Esophagus muscularis mucosa (tissue), 4 donors: ENCODE data around the gene CD2BP2. TPM values are rescaled to one million over a fixed set of nuclear protein-coding genes. Genes with fewer than 3 reads are reported as not detected.
"Not testable (repeated sequence)": the region's sequence is repeated elsewhere in the genome, so short reads cannot be mapped to it uniquely, and the experiment has no call there.

Experiments
- DNase-seq: peaks from one replicate; pipeline ENCODE4 v3.0.0-alpha.2; 2017; ENCODE audit errors: extremely low spot score
- H3K27ac ChIP-seq, 4 donors: fragments of 200-600 bp; sonication (generic); replicated peaks in 1 of 4; 1 replicate in 3 of 4; 2 replicates in 1 of 4; pipeline ENCODE4 v1.5.1; 2016 to 2019; ENCODE audit warnings: mild to moderate bottlenecking in 1 of 4
- H3K27me3 ChIP-seq, 4 donors: fragments of 200-600 bp; sonication (generic); one replicate each; pipeline versions ENCODE4 v1.5.1 to v1.6.0; 2016 to 2019
- H3K36me3 ChIP-seq, 4 donors: fragments of 200-600 bp; sonication (generic); one replicate each; pipeline ENCODE4 v1.5.1; 2016 to 2019
- H3K4me1 ChIP-seq, 4 donors: fragments of 200-600 bp; sonication (generic); one replicate each; pipeline ENCODE4 v1.5.1; 2016 to 2019
- H3K4me3 ChIP-seq, 4 donors: fragments of 200-600 bp; sonication (generic); 1 replicate in 2 of 4; 2 replicates in 2 of 4; pipeline ENCODE4 v1.5.1; 2016 to 2019; ENCODE audit warnings: mild to moderate bottlenecking in 4 of 4, moderate library complexity in 1 of 4
- H3K9me3 ChIP-seq, 4 donors: fragments of 200-600 bp; sonication (generic); 1 replicate in 3 of 4; 2 replicates in 1 of 4; pipeline ENCODE4 v1.5.1; 2016 to 2019
- EP300 ChIP-seq: sonication (generic); formaldehyde crosslinking; IDR thresholded peaks from one replicate; pipeline ENCODE4 v1.6.1; 2017; ENCODE audit warnings: antibody characterized with exemption
- POLR2A ChIP-seq: fragments of 450-650 bp; IDR thresholded peaks from one replicate; pipeline ENCODE4 v1.6.1; 2017; ENCODE audit warnings: antibody characterized with exemption, moderate library complexity, mild to moderate bottlenecking, low read depth
- POLR2AphosphoS5 ChIP-seq, 2 donors: sonication (generic); formaldehyde crosslinking; IDR thresholded peaks; one replicate each; pipeline ENCODE4 v1.6.1; 2017; ENCODE audit warnings: antibody characterized with exemption in 2 of 2
- whole genome bisulfite sequencing: methylation state at CpG from one replicate; pipeline ENCODE4 v1.1.5; 2018; 5-methylcytosine and 5-hydroxymethylcytosine counted together
- intact Hi-C: fragments of 100-400 bp; cut with DNase I; formaldehyde crosslinking; loops from one replicate; pipeline ENCODE4 v1.15.1; 2023
- total RNA-seq, 4 donors: library from RNA; depleted of rRNA; stranded (reverse); fragments of >200 nt; gene quantifications; one replicate each; pipeline versions ENCODE4 v1.1.0 to v1.2.1, GENCODE V29; 2016
- TF ChIP-seq, protein P1 (sequence below), 3 experiments: fragments of 200-600 bp in 2 of 3; fragments of 450-650 bp in 1 of 3; sonication (generic) in 2 of 3; IDR thresholded peaks; one replicate each; pipeline ENCODE4 v1.5.1; 2017 to 2019; ENCODE audit warnings: antibody characterized with exemption in 3 of 3, mild to moderate bottlenecking in 2 of 3, moderate library complexity in 1 of 3

The CD2BP2 gene
- total RNA-seq, 4 donors from 2014 or later: 24.9 to 63.9 (median 41.8) TPM

- DNase-seq: peak; percentile 91
- H3K27ac ChIP-seq: peak overlapping the region; percentile 97 to 98 (median 98)
- TF ChIP-seq, protein P1, sequence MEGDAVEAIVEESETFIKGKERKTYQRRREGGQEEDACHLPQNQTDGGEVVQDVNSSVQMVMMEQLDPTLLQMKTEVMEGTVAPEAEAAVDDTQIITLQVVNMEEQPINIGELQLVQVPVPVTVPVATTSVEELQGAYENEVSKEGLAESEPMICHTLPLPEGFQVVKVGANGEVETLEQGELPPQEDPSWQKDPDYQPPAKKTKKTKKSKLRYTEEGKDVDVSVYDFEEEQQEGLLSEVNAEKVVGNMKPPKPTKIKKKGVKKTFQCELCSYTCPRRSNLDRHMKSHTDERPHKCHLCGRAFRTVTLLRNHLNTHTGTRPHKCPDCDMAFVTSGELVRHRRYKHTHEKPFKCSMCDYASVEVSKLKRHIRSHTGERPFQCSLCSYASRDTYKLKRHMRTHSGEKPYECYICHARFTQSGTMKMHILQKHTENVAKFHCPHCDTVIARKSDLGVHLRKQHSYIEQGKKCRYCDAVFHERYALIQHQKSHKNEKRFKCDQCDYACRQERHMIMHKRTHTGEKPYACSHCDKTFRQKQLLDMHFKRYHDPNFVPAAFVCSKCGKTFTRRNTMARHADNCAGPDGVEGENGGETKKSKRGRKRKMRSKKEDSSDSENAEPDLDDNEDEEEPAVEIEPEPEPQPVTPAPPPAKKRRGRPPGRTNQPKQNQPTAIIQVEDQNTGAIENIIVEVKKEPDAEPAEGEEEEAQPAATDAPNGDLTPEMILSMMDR (IDR thresholded peaks at IDR 0.05): no peak
- TF ChIP-seq POLR2AphosphoS5 (IDR thresholded peaks at IDR 0.05): no peak
- no peak for TF ChIP-seq POLR2A
- no peak for TF ChIP-seq EP300
- WGBS: 55% methylated on average over 17 of the region's 17 CpGs
- peak overlapping the region; percentile 74 to 95 (median 86) for H3K4me3 ChIP-seq
- H3K9me3 ChIP-seq: no peaks in the 10 kb centered on the region
- H3K27me3 ChIP-seq: no peaks in the 10 kb centered on the region
- H3K4me1 ChIP-seq: peaks cover 6 to 20% (median 15%) of the 10 kb centered on the region in 4 donors
- intact Hi-C loops: no loop called here
- no peaks in the 10 kb centered on the region for H3K36me3 ChIP-seq
Measured at GRCh38 chr16:30335598-30336474, 19.3 kb downstream of the CD2BP2 start.

DNA sequence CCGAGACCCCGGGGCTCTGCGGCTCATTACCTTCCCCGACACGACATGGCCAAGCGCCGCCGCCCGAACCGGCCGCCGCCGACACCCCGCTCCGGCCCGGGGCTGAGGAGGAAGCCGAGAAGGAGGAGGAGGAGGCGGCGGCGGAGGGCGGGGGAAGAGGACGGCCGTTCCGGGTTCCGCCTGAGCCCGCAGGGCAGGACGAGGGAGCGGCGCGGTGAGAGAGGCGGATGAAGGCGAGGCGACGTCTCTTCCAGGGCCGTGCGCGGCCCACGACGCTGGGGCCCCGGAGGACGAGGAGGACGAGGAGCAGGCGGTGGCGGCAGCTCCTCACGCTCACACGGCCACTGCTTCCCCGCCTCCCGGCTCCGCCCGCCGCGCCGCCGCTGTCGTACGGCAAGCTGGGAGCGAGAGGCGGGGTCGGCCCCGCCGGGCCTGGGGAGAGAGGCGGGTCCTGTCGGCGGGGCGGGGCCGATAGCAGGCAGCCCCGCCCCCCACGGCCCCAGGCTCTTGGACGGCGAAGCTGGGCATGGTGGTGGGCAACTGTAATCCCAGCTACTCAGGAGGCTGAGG, 20.0 kb downstream of the CD2BP2 start:
- 0% methylated on average over 29 of the region's 70 CpGs for WGBS
- Histone ChIP-seq H3K4me3 (peak overlapping the region; percentile 74 to 95 (median 86)), H3K27ac (peak overlapping the region; percentile 97 to 98 (median 98)), H3K4me1 (peaks cover 6 to 22% (median 17%) of the 10 kb centered on the region in 4 donors)
- intact Hi-C loops, H3K9me3 ChIP-seq, H3K36me3 ChIP-seq, H3K27me3 ChIP-seq, DNase-seq: not testable (repeated sequence)
- TF ChIP-seq POLR2A (peak; percentile 64), POLR2AphosphoS5 (IDR thresholded peaks at IDR 0.05) (peak; percentile 10 to 85)

- 0% methylated on average over 5 of the region's 33 CpGs for WGBS
- peak overlapping the region; percentile 97 to 98 (median 98) for H3K27ac ChIP-seq
- DNase-seq, H3K9me3 ChIP-seq, H3K27me3 ChIP-seq, intact Hi-C loops, H3K36me3 ChIP-seq: not testable (repeated sequence)
- peak overlapping the region; percentile 74 to 95 (median 86) for H3K4me3 ChIP-seq
- peaks cover 6 to 22% (median 18%) of the 10 kb centered on the region in 4 donors for H3K4me1 ChIP-seq
Measured at GRCh38 chr16:30334473-30334989, 20.6 kb downstream of the CD2BP2 start.

DNA sequence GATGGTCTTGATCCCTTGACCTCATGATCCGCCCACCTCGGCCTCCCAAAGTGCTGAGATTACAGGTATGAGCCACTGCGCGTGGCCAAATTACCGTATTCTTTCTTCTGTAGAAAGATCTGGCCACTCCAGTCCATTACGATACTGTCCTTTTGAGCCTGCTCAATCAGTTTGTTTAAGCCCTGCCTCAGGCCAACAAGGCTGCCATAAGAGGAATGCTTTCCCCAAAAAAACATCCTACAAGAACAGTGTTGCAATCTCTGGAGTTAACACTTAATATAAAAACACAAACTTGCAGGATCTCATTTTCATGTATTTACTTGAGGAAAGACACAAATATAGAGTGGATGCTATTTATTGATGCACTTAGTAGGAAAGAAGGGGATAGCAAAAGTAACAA, 30.9 kb downstream of the CD2BP2 start:
- H3K27me3 ChIP-seq, H3K36me3 ChIP-seq, H3K9me3 ChIP-seq, H3K27ac ChIP-seq, H3K4me3 ChIP-seq, DNase-seq, intact Hi-C loops: not testable (repeated sequence)
- H3K4me1 ChIP-seq: peaks cover 0 to 14% (median 12%) of the 10 kb centered on the region in 4 donors
- WGBS: 100% methylated on average over 6 of the region's 6 CpGs

DNA sequence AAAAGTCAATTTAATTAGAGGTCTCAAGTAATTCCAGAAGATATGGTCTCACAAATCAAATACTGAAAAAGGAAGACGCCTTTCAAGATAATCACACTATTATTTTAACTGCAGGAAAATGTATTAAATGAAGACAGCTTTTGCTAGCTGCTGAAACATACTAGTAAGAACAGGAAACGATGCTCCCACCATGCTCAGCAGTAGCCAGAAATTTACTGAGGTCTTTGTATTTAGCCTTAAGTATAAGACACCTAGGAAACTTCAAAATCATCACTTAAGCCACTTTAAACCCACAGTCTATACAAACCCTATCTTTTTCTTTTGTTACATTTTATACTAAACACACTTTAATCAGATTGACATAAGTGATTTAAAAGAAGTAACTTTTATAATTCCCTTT, 36.5 kb downstream of the CD2BP2 start:
- WGBS: 59% methylated on average over 2 of the region's 2 CpGs
- H3K9me3 ChIP-seq, DNase-seq, H3K4me3 ChIP-seq, H3K4me1 ChIP-seq, H3K27me3 ChIP-seq, intact Hi-C loops, H3K27ac ChIP-seq, H3K36me3 ChIP-seq: not testable (repeated sequence)

DNA sequence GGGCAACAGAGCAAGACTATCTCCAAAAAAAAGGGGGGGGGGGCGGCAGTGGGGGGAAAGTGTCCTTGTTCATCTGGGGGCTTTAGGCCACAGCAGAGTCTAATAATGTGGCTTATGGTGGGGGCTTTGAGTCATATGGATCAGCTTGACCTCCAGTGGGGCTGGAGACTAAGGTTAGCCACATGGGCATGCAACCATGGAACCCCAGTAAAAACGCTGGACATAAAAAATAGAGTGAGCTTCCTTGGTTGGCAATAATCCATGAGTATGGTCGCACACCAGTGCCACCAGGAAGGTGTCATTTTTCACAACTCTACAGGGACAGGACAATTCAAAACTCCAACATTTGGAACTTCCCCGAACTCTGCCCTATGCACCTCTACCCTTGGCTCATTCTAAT, 44.2 kb downstream of the CD2BP2 start:
- WGBS: no CpG with 5 or more reads among the region's 4 CpGs
- intact Hi-C loops, H3K27me3 ChIP-seq, H3K36me3 ChIP-seq, DNase-seq, H3K4me3 ChIP-seq, H3K9me3 ChIP-seq, H3K27ac ChIP-seq: not testable (repeated sequence)
- H3K4me1 ChIP-seq: peaks cover 5 to 11% (median 7%) of the 10 kb centered on the region in 4 donors

- intact Hi-C loops: not testable (repeated sequence)
- WGBS: 91% methylated on average over 5 of the region's 5 CpGs
Measured at GRCh38 chr16:30309255-30309654, 45.9 kb downstream of the CD2BP2 start.

More at GRCh38 chr16:30309255-30309654, 45.9 kb downstream of the CD2BP2 start:
- not testable (repeated sequence) for H3K4me3 ChIP-seq, H3K27ac ChIP-seq, H3K9me3 ChIP-seq, H3K27me3 ChIP-seq, H3K36me3 ChIP-seq
- peak; percentile 4 for DNase-seq
- H3K4me1 ChIP-seq: peaks cover 5 to 11% (median 7%) of the 10 kb centered on the region in 4 donors

Other genes starting within 250 kb of the CD2BP2 start
- gene GDPD3, start 241.8 kb downstream of the CD2BP2 start, total RNA-seq: 1 to 10 TPM in 3 of 4 donors, under 1 TPM in 1; 0.66 to 3.7 (median 2.2) TPM
- 10 to 100 TPM; 40.4 to 70.8 (median 56.9) TPM for gene MAPK3, start 232.1 kb downstream of the CD2BP2 start, total RNA-seq
- gene CORO1A, start 171.7 kb downstream of the CD2BP2 start, total RNA-seq: 10 to 100 TPM; 11.0 to 33.5 (median 23.1) TPM
- gene BOLA2B, start 161.6 kb downstream of the CD2BP2 start, total RNA-seq: 100 to 1,000 TPM in 2 of 4 donors, 10 to 100 TPM in 2; 43.4 to 205 (median 116) TPM
- gene SLX1A, start 161.4 kb downstream of the CD2BP2 start, total RNA-seq: 10 to 100 TPM; 12.9 to 27.1 (median 23.1) TPM
- gene SULT1A3, start 156.1 kb downstream of the CD2BP2 start, total RNA-seq: 10 to 100 TPM in 3 of 4 donors, 1 to 10 TPM in 1; 2.5 to 23.7 (median 15.0) TPM
- 1 to 10 TPM in 1 of 4 donors, under 1 TPM in 3; under 0.01 to 4.1 (median 0.90) TPM for gene NPIPB13, start 106.8 kb downstream of the CD2BP2 start, total RNA-seq
- 10 to 100 TPM; 21.2 to 41.5 (median 29.4) TPM for gene TBC1D10B, start 15.2 kb upstream of the CD2BP2 start, total RNA-seq
- gene MYL11, start 19.5 kb upstream of the CD2BP2 start, total RNA-seq: not detected
- gene SEPTIN1, start 27.3 kb upstream of the CD2BP2 start, total RNA-seq: 1 to 10 TPM in 2 of 4 donors, under 1 TPM in 2; 0.86 to 2.5 (median 1.4) TPM
- gene ZNF48, start 40.1 kb upstream of the CD2BP2 start, total RNA-seq: 10 to 100 TPM in 3 of 4 donors, 1 to 10 TPM in 1; 8.3 to 17.6 (median 12.8) TPM
- 10 to 100 TPM; 20.1 to 25.3 (median 22.7) TPM for gene ZNF771, start 52.3 kb upstream of the CD2BP2 start, total RNA-seq
- 10 to 100 TPM; 11.1 to 21.7 (median 14.1) TPM for gene DCTPP1, start 74.7 kb upstream of the CD2BP2 start, total RNA-seq
- gene SEPHS2, start 90.6 kb upstream of the CD2BP2 start, total RNA-seq: 10 to 100 TPM; 26.5 to 37.6 (median 33.8) TPM
- 1 to 10 TPM; 1.5 to 2.7 (median 2.5) TPM for gene ITGAL, start 117.4 kb upstream of the CD2BP2 start, total RNA-seq
- gene ZNF768, start 171.3 kb upstream of the CD2BP2 start, total RNA-seq: 10 to 100 TPM; 46.9 to 91.5 (median 64.0) TPM
- gene ZNF747, start 179.6 kb upstream of the CD2BP2 start, total RNA-seq: 10 to 100 TPM; 15.2 to 29.6 (median 22.3) TPM
- 10 to 100 TPM in 3 of 4 donors, 1 to 10 TPM in 1; 8.7 to 14.0 (median 11.3) TPM for gene ZNF764, start 203.1 kb upstream of the CD2BP2 start, total RNA-seq
- 10 to 100 TPM; 17.6 to 33.4 (median 23.5) TPM for gene ZNF688, start 216.4 kb upstream of the CD2BP2 start, total RNA-seq
- 10 to 100 TPM in 1 of 4 donors, 1 to 10 TPM in 3; 6.8 to 10.9 (median 7.3) TPM for gene ZNF785, start 230.4 kb upstream of the CD2BP2 start, total RNA-seq